GM21447 (cell line): ENCODE results near the gene SEMA4D.

ENCODE experiments used
- ATAC-seq: cut with Tn5 transposase; IDR thresholded peaks from one replicate; pipeline ENCODE4 v1.9.1; 2021; ENCODE audit not compliant: unreplicated experiment

SEMA4D gene

GRCh38 chr9:89414670-89415324 is 83.1 kb downstream of the SEMA4D start:
- no peak for ATAC-seq

- no peak for ATAC-seq
Observed at GRCh38 chr9:89413963-89414638, 83.8 kb downstream of the SEMA4D start.

- no peak for ATAC-seq
Observed at GRCh38 chr9:89412951-89413350, 85.0 kb downstream of the SEMA4D start.

GRCh38 chr9:89412541-89412940 is 85.4 kb downstream of the SEMA4D start:
- ATAC-seq = no peak

- ATAC-seq = no peak
Observed at GRCh38 chr9:89411759-89412158, 86.2 kb downstream of the SEMA4D start.

- ATAC-seq = peak; percentile 42
Observed at GRCh38 chr9:89410641-89411350, 87.1 kb downstream of the SEMA4D start.

GRCh38 chr9:89410022-89410421 is 87.9 kb downstream of the SEMA4D start:
- ATAC-seq = no peak

GRCh38 chr9:89409466-89409865 is 88.4 kb downstream of the SEMA4D start:
- ATAC-seq = no peak

GRCh38 chr9:89408628-89409101 is 89.2 kb downstream of the SEMA4D start:
- ATAC-seq = no peak

GRCh38 chr9:89407070-89407469 is 90.8 kb downstream of the SEMA4D start:
- no peak for ATAC-seq

GRCh38 chr9:89405826-89406225 is 92.1 kb downstream of the SEMA4D start:
- ATAC-seq = peak; percentile 60

GRCh38 chr9:89404074-89404473 is 93.8 kb downstream of the SEMA4D start:
- ATAC-seq = no peak

GRCh38 chr9:89402695-89403427 is 95.1 kb downstream of the SEMA4D start:
- no peak for ATAC-seq

GRCh38 chr9:89400403-89401116 is 97.4 kb downstream of the SEMA4D start:
- ATAC-seq = peak; percentile 84

GRCh38 chr9:89398621-89399020 is 99.3 kb downstream of the SEMA4D start:
- no peak for ATAC-seq

- ATAC-seq = no peak
Observed at GRCh38 chr9:89397471-89397870, 100.4 kb downstream of the SEMA4D start.

GRCh38 chr9:89395931-89396710 is 101.8 kb downstream of the SEMA4D start:
- no peak for ATAC-seq

- no peak for ATAC-seq
Observed at GRCh38 chr9:89394412-89394811, 103.5 kb downstream of the SEMA4D start.

GRCh38 chr9:89391585-89391984 is 106.3 kb downstream of the SEMA4D start:
- no peak for ATAC-seq

GRCh38 chr9:89390578-89391116 is 107.3 kb downstream of the SEMA4D start:
- ATAC-seq = no peak
